Ectodermal cell (in vitro differentiated cells): ENCODE data around the gene SLC25A24.
"Not testable (repeated sequence)": the region's sequence is repeated elsewhere in the genome, so short reads cannot be mapped to it uniquely, and the experiment has no call there.

Source experiments
- H3K27ac ChIP-seq: 2 replicates; pipeline ENCODE4 v1.7.0; 2013; ENCODE audit warnings: mild to moderate bottlenecking, low read depth, low read length; ENCODE audit not compliant: insufficient read depth, poor library complexity, severe bottlenecking
- H3K27me3 ChIP-seq: 2 replicates; pipeline ENCODE4 v1.7.0; 2013; ENCODE audit warnings: mild to moderate bottlenecking, low read length; ENCODE audit not compliant: insufficient read depth, control insufficient read depth, poor library complexity, severe bottlenecking
- H3K36me3 ChIP-seq: one replicate; pipeline ENCODE4 v1.7.0; 2013; ENCODE audit warnings: low read length; ENCODE audit not compliant: control insufficient read depth, insufficient read depth
- H3K4me1 ChIP-seq: one replicate; pipeline ENCODE4 v1.7.0; 2013; ENCODE audit warnings: low read length; ENCODE audit not compliant: control insufficient read depth, insufficient read depth
- H3K4me3 ChIP-seq: 2 replicates; pipeline ENCODE4 v1.7.0; 2013; ENCODE audit warnings: low read depth, low read length, control low read depth; ENCODE audit not compliant: insufficient read depth
- H3K9me3 ChIP-seq: 2 replicates; pipeline ENCODE4 v1.7.0; 2013; ENCODE audit warnings: mild to moderate bottlenecking, low read length, moderate library complexity; ENCODE audit not compliant: control insufficient read depth
- WGBS, 2 experiments: methylation state at CpG; one replicate each; pipeline ENCODE4 v1.1.7; 2013; ENCODE audit warnings: missing lambda C conversion rate in 2 of 2; 5-methylcytosine and 5-hydroxymethylcytosine counted together

The SLC25A24 gene

GRCh38 chr1:108159951-108160350, 40.2 kb downstream of the SLC25A24 start:
- H3K4me1 ChIP-seq, H3K36me3 ChIP-seq, H3K27me3 ChIP-seq, H3K4me3 ChIP-seq, H3K9me3 ChIP-seq, H3K27ac ChIP-seq: not testable (repeated sequence)
- 94 to 97% methylated on average over 9 to 15 of the region's 30 CpGs for WGBS, 2 experiments

GRCh38 chr1:108158893-108159453, 41.2 kb downstream of the SLC25A24 start:
- WGBS, 2 experiments: 89 to 93% methylated on average over 7 of the region's 7 CpGs
- Histone ChIP-seq H3K27ac (no peak overlapping the region), H3K4me1 (no peaks in the 10 kb centered on the region), H3K4me3 (no peak overlapping the region), H3K36me3 (peaks cover 8% of the 10 kb centered on the region), H3K27me3 (no peaks in the 10 kb centered on the region), H3K9me3 (no peaks in the 10 kb centered on the region)

GRCh38 chr1:108154314-108154713, 45.8 kb downstream of the SLC25A24 start:
- Histone ChIP-seq H3K4me3 (no peak overlapping the region), H3K9me3 (no peaks in the 10 kb centered on the region), H3K4me1 (no peaks in the 10 kb centered on the region), H3K27ac (no peak overlapping the region), H3K27me3 (no peaks in the 10 kb centered on the region), H3K36me3 (peaks cover 10% of the 10 kb centered on the region)
- WGBS, 2 experiments: 72 to 93% methylated on average over 3 to 4 of the region's 4 CpGs

- Histone ChIP-seq H3K27me3 (no peaks in the 10 kb centered on the region), H3K4me3 (no peak overlapping the region), H3K36me3 (peaks cover 22% of the 10 kb centered on the region), H3K27ac (no peak overlapping the region), H3K4me1 (no peaks in the 10 kb centered on the region), H3K9me3 (no peaks in the 10 kb centered on the region)
- 88 to 100% methylated on average over 1 of the region's 1 CpG for WGBS, 2 experiments
Measured at GRCh38 chr1:108152782-108153222, 47.3 kb downstream of the SLC25A24 start.

GRCh38 chr1:108151548-108151947, 48.6 kb downstream of the SLC25A24 start:
- no peaks in the 10 kb centered on the region for H3K4me1 ChIP-seq
- peaks cover 33% of the 10 kb centered on the region for H3K36me3 ChIP-seq
- H3K9me3 ChIP-seq: no peaks in the 10 kb centered on the region
- 89 to 95% methylated on average over 1 of the region's 1 CpG for WGBS, 2 experiments
- H3K4me3 ChIP-seq: no peak overlapping the region
- no peak overlapping the region for H3K27ac ChIP-seq
- no peaks in the 10 kb centered on the region for H3K27me3 ChIP-seq

- 92 to 95% methylated on average over 2 to 3 of the region's 3 CpGs for WGBS, 2 experiments
Measured at GRCh38 chr1:108149796-108150467, 50.2 kb downstream of the SLC25A24 start.

GRCh38 chr1:108144569-108144968, 55.6 kb downstream of the SLC25A24 start:
- not testable (repeated sequence) for H3K4me1 ChIP-seq, H3K4me3 ChIP-seq, H3K27me3 ChIP-seq, H3K9me3 ChIP-seq, H3K27ac ChIP-seq
- peaks cover 40% of the 10 kb centered on the region for H3K36me3 ChIP-seq
- 90 to 100% methylated on average over 1 of the region's 1 CpG for WGBS, 2 experiments

More at GRCh38 chr1:108149796-108150467, 50.2 kb downstream of the SLC25A24 start:
- H3K4me1 ChIP-seq: no peaks in the 10 kb centered on the region
- H3K36me3 ChIP-seq: peaks cover 35% of the 10 kb centered on the region
- H3K9me3 ChIP-seq: no peaks in the 10 kb centered on the region
- H3K27me3 ChIP-seq: no peaks in the 10 kb centered on the region
- H3K4me3 ChIP-seq: no peak overlapping the region
- H3K27ac ChIP-seq: no peak overlapping the region

GRCh38 chr1:108142773-108143394, 57.3 kb downstream of the SLC25A24 start:
- Histone ChIP-seq H3K4me1 (no peaks in the 10 kb centered on the region), H3K27me3 (no peaks in the 10 kb centered on the region), H3K36me3 (peaks cover 29% of the 10 kb centered on the region), H3K9me3 (no peaks in the 10 kb centered on the region), H3K4me3 (no peak overlapping the region), H3K27ac (no peak overlapping the region)
- 94 to 96% methylated on average over 6 of the region's 6 CpGs for WGBS, 2 experiments

GRCh38 chr1:108142258-108142657, 57.9 kb downstream of the SLC25A24 start:
- Histone ChIP-seq H3K27me3 (no peaks in the 10 kb centered on the region), H3K4me3 (no peak overlapping the region), H3K9me3 (no peaks in the 10 kb centered on the region), H3K27ac (no peak overlapping the region), H3K4me1 (no peaks in the 10 kb centered on the region), H3K36me3 (peaks cover 23% of the 10 kb centered on the region)
- 91 to 97% methylated on average over 4 of the region's 4 CpGs for WGBS, 2 experiments

- WGBS, 2 experiments: 100% methylated on average over 2 of the region's 3 CpGs; no CpG with 5 or more reads in 1 of the 2 experiments
- H3K36me3 ChIP-seq: peaks cover 19% of the 10 kb centered on the region
- H3K27ac ChIP-seq: no peak overlapping the region
- no peaks in the 10 kb centered on the region for H3K4me1 ChIP-seq
- H3K27me3 ChIP-seq: no peaks in the 10 kb centered on the region
- H3K9me3 ChIP-seq: no peaks in the 10 kb centered on the region
- H3K4me3 ChIP-seq: no peak overlapping the region
Measured at GRCh38 chr1:108141621-108142020, 58.5 kb downstream of the SLC25A24 start.
